Upper lobe of left lung (tissue), 6 donors: ENCODE results near the gene DNASE1L3. TPM values are rescaled to one million over a fixed set of nuclear protein-coding genes. Genes with fewer than 3 reads are reported as not detected.
A peak's percentile ranks its signal among the peaks of the same experiment; 100 is the strongest.

Experiments
- ATAC-seq, 2 donors: fragments of 200-7000 bp; cut with Tn5 transposase; one replicate each; pipeline ENCODE4 v1.9.1; 2022; ENCODE audit warnings: mild to moderate bottlenecking in 2 of 2, moderate library complexity in 2 of 2; ENCODE audit not compliant: low FRiP score in 2 of 2
- DNase-seq, 2 donors: peaks; one replicate each; pipeline ENCODE4 v3.0.0-alpha.2; 2019 to 2020
- H3K27ac ChIP-seq, 4 donors: fragments of 200-600 bp; sonication (generic); one replicate each; pipeline ENCODE4 v1.5.1; 2016 to 2019
- H3K27me3 ChIP-seq, 4 donors: fragments of 200-600 bp; sonication (generic); one replicate each; pipeline ENCODE4 v1.5.1; 2017 to 2019
- H3K36me3 ChIP-seq, 4 donors: fragments of 200-600 bp; sonication (generic); one replicate each; pipeline ENCODE4 v1.5.1; 2016 to 2019
- H3K4me1 ChIP-seq, 4 donors: fragments of 200-600 bp; sonication (generic); one replicate each; pipeline ENCODE4 v1.5.1; 2018 to 2019
- H3K4me3 ChIP-seq, 4 donors: fragments of 200-600 bp; sonication (generic); one replicate each; pipeline ENCODE4 v1.5.1; 2017 to 2019; ENCODE audit warnings: mild to moderate bottlenecking in 2 of 4, moderate library complexity in 1 of 4
- H3K9me3 ChIP-seq, 4 donors: fragments of 200-600 bp; sonication (generic); one replicate each; pipeline ENCODE4 v1.5.1; 2018 to 2019
- CTCF ChIP-seq, 6 experiments: fragments of 450-650 bp in 4 of 6; fragments of 200-600 bp in 2 of 6; sonication (generic) in 2 of 6; IDR thresholded peaks; one replicate each; pipeline ENCODE4 v1.5.1; 2016 to 2019; ENCODE audit warnings: antibody characterized with exemption in 6 of 6
- EP300 ChIP-seq, 4 donors: sonication (generic); formaldehyde crosslinking; IDR thresholded peaks; one replicate each; pipeline ENCODE4 v1.5.1; 2017; ENCODE audit warnings: antibody characterized with exemption in 4 of 4, control low read depth in 2 of 4
- POLR2A ChIP-seq, 4 donors: fragments of 450-650 bp; IDR thresholded peaks; one replicate each; pipeline ENCODE4 v1.5.1; 2016 to 2017; ENCODE audit warnings: antibody characterized with exemption in 4 of 4, mild to moderate bottlenecking in 2 of 4
- POLR2AphosphoS5 ChIP-seq, 2 donors: sonication (generic); formaldehyde crosslinking; IDR thresholded peaks; one replicate each; pipeline ENCODE4 v1.5.1; 2017; ENCODE audit warnings: antibody characterized with exemption in 2 of 2
- WGBS, 2 donors: methylation state at CpG; one replicate each; pipeline ENCODE4 v1.1.5; 2017 to 2018; 5-methylcytosine and 5-hydroxymethylcytosine counted together
- total RNA-seq, 6 donors: library from RNA; depleted of rRNA in 4 of 6; stranded (reverse); fragments of >200 nt in 4 of 6; gene quantifications; one replicate each; pipeline versions ENCODE4 v1.1.0 to v1.2.1, GENCODE V29; 2016 to 2021
- donor health status: DM: no; HTN: no; CAD: no; lungs with moderate emphysema.
- donor health status: DM: no; HTN: yes; CAD: no; lungs with severe emphysema.

The DNASE1L3 gene
- total RNA-seq, 6 donors from 2014 or later: 0.59 to 35.6 (median 3.3) TPM; not detected in 1

- peaks cover 37 to 50% (median 44%) of the 10 kb centered on the region in 4 donors for H3K4me1 ChIP-seq
- TF ChIP-seq EP300 (IDR thresholded peaks at IDR 0.05): no peak
- TF ChIP-seq CTCF (IDR thresholded peaks at IDR 0.05): no peak
- no peaks in the 10 kb centered on the region for H3K9me3 ChIP-seq
- peaks cover 0 to 8% (median 0%) of the 10 kb centered on the region in 4 donors for H3K36me3 ChIP-seq
- no peaks in the 10 kb centered on the region for H3K27me3 ChIP-seq
- H3K4me3 ChIP-seq: no peak overlapping the region
- peak overlapping the region; percentile 51 to 71 (median 66) for H3K27ac ChIP-seq
- ATAC-seq (peak in 1 of 2 donors; percentile 16), DNase-seq (no peak)
- 26 to 27% methylated on average over 12 to 18 of the region's 18 CpGs for WGBS, 2 donors
Measured at GRCh38 chr3:58175437-58176184, 35.2 kb downstream of the DNASE1L3 start.

- H3K27ac ChIP-seq: peak overlapping the region; percentile 51 to 71 (median 66)
- peaks cover 37 to 50% (median 44%) of the 10 kb centered on the region in 4 donors for H3K4me1 ChIP-seq
- 7 to 15% methylated on average over 3 of the region's 3 CpGs for WGBS, 2 donors
Measured at GRCh38 chr3:58175187-58175436, 35.7 kb downstream of the DNASE1L3 start.

GRCh38 chr3:58173669-58174398, 36.9 kb downstream of the DNASE1L3 start:
- WGBS, 2 donors: 62 to 67% methylated on average over 11 to 12 of the region's 12 CpGs
- Histone ChIP-seq H3K27ac (peak overlapping the region; percentile 4 to 67 (median 46)), H3K4me1 (peaks cover 37 to 50% (median 43%) of the 10 kb centered on the region in 4 donors)

More at GRCh38 chr3:58175187-58175436, 35.7 kb downstream of the DNASE1L3 start:
- H3K27me3 ChIP-seq: no peaks in the 10 kb centered on the region
- no peak for TF ChIP-seq POLR2AphosphoS5 (IDR thresholded peaks at IDR 0.05)
- no peak for TF ChIP-seq POLR2A (IDR thresholded peaks at IDR 0.05)
- no peak for TF ChIP-seq EP300 (IDR thresholded peaks at IDR 0.05)
- TF ChIP-seq CTCF (IDR thresholded peaks at IDR 0.05): no peak
- DNase-seq: no peak
- no peak for ATAC-seq
- H3K9me3 ChIP-seq: no peaks in the 10 kb centered on the region
- H3K36me3 ChIP-seq: peaks cover 0 to 13% (median 2%) of the 10 kb centered on the region in 4 donors
- H3K4me3 ChIP-seq: no peak overlapping the region

GRCh38 chr3:58173029-58173668, 37.6 kb downstream of the DNASE1L3 start:
- H3K9me3 ChIP-seq: no peaks in the 10 kb centered on the region
- no peak for TF ChIP-seq EP300 (IDR thresholded peaks at IDR 0.05)
- no peak for TF ChIP-seq POLR2AphosphoS5 (IDR thresholded peaks at IDR 0.05)
- TF ChIP-seq CTCF (IDR thresholded peaks at IDR 0.05): no peak
- TF ChIP-seq POLR2A (IDR thresholded peaks at IDR 0.05): no peak
- H3K27me3 ChIP-seq: no peaks in the 10 kb centered on the region
- DNase-seq (no peak), ATAC-seq (no peak)
- WGBS, 2 donors: 74 to 80% methylated on average over 8 to 14 of the region's 14 CpGs
- H3K27ac ChIP-seq: peak overlapping the region in 3 of 4 donors; percentile 4 to 58 (median 27)
- no peak overlapping the region for H3K4me3 ChIP-seq
- peaks cover 0 to 31% (median 9%) of the 10 kb centered on the region in 4 donors for H3K36me3 ChIP-seq
- peaks cover 36 to 48% (median 40%) of the 10 kb centered on the region in 4 donors for H3K4me1 ChIP-seq

More at GRCh38 chr3:58173669-58174398, 36.9 kb downstream of the DNASE1L3 start:
- Histone ChIP-seq H3K36me3 (peaks cover 0 to 25% (median 4%) of the 10 kb centered on the region in 4 donors), H3K27me3 (no peaks in the 10 kb centered on the region), H3K4me3 (no peak overlapping the region), H3K9me3 (no peaks in the 10 kb centered on the region)
- peak in 1 of 2 donors; percentile 65 for DNase-seq
- TF ChIP-seq CTCF (IDR thresholded peaks at IDR 0.05) (peak in 1 of 6 experiments; percentile 45), POLR2AphosphoS5 (IDR thresholded peaks at IDR 0.05) (no peak), EP300 (IDR thresholded peaks at IDR 0.05) (no peak), POLR2A (IDR thresholded peaks at IDR 0.05) (no peak)
- ATAC-seq: no peak
